MCF 10A (cell line): ENCODE data around the gene GPS1. TPM values are rescaled to one million over a fixed set of nuclear protein-coding genes. Genes with fewer than 3 reads are reported as not detected.

Source experiments
- BruUV-seq: library from RNA; stranded (reverse); fragments of 400-500 nt; replicated peaks from 2 replicates; lab custom pipeline; 2021; lab: Mats Ljungman, UMichigan
- CTCF ChIA-PET: fragments of 300-600 bp; sonication (Branson Sonifier 250); formaldehyde crosslinking; extraction: SDS; loops from one replicate; lab custom pipeline; 2021; ENCODE audit warnings: antibody characterized with exemption, inconsistent platforms; lab: Yijun Ruan, JAX
- POLR2A ChIA-PET: fragments of 300-600, 350-650 bp; sonication (Branson Sonifier 250); formaldehyde crosslinking; extraction: SDS; loops from one replicate; lab custom pipeline; 2020; ENCODE audit warnings: antibody characterized with exemption, inconsistent platforms; lab: Yijun Ruan, JAX
- DNase-seq: peaks from one replicate; pipeline ENCODE4 v3.0.0-alpha.2; 2018; ENCODE audit not compliant: unreplicated experiment
- H3K27ac Mint-ChIP-seq: one replicate; pipeline ENCODE4 v1.8.0; 2022; ENCODE audit warnings: mild to moderate bottlenecking, low read depth, mixed read lengths; ENCODE audit not compliant: unreplicated experiment
- H3K27me3 Mint-ChIP-seq: one replicate; pipeline ENCODE4 v1.8.0; 2022; ENCODE audit warnings: mixed read lengths; ENCODE audit not compliant: insufficient read depth, unreplicated experiment
- H3K36me3 Mint-ChIP-seq: one replicate; pipeline ENCODE4 v1.8.0; 2022; ENCODE audit warnings: mild to moderate bottlenecking, moderate library complexity, mixed read lengths; ENCODE audit not compliant: insufficient read depth, unreplicated experiment
- H3K4me1 Mint-ChIP-seq: one replicate; pipeline ENCODE4 v1.8.0; 2022; ENCODE audit warnings: mixed read lengths; ENCODE audit not compliant: insufficient read depth, unreplicated experiment
- H3K4me3 Mint-ChIP-seq: one replicate; pipeline ENCODE4 v1.8.0; 2022; ENCODE audit warnings: mild to moderate bottlenecking, moderate library complexity, mixed read lengths; ENCODE audit not compliant: unreplicated experiment
- H3K9me3 Mint-ChIP-seq: one replicate; pipeline ENCODE4 v1.8.0; 2022; ENCODE audit warnings: mixed read lengths; ENCODE audit not compliant: unreplicated experiment
- CTCF ChIP-seq: fragments of 200-600 bp; IDR thresholded peaks from one replicate; pipeline ENCODE4 v1.8.0; 2022; ENCODE audit warnings: antibody characterized with exemption, mild to moderate bottlenecking; ENCODE audit not compliant: unreplicated experiment
- intact Hi-C: fragments of 100-400 bp; cut with micrococcal nuclease; formaldehyde crosslinking; loops from 2 replicates; pipeline ENCODE4 v1.14.1; 2022
- total RNA-seq: library from RNA; stranded (reverse); gene quantifications from 2 replicates; pipeline ENCODE4 v1.2.3, GENCODE V29; 2022

GPS1 gene
- total RNA-seq, 1 experiment from 2014 or later = 100 TPM

DNA sequence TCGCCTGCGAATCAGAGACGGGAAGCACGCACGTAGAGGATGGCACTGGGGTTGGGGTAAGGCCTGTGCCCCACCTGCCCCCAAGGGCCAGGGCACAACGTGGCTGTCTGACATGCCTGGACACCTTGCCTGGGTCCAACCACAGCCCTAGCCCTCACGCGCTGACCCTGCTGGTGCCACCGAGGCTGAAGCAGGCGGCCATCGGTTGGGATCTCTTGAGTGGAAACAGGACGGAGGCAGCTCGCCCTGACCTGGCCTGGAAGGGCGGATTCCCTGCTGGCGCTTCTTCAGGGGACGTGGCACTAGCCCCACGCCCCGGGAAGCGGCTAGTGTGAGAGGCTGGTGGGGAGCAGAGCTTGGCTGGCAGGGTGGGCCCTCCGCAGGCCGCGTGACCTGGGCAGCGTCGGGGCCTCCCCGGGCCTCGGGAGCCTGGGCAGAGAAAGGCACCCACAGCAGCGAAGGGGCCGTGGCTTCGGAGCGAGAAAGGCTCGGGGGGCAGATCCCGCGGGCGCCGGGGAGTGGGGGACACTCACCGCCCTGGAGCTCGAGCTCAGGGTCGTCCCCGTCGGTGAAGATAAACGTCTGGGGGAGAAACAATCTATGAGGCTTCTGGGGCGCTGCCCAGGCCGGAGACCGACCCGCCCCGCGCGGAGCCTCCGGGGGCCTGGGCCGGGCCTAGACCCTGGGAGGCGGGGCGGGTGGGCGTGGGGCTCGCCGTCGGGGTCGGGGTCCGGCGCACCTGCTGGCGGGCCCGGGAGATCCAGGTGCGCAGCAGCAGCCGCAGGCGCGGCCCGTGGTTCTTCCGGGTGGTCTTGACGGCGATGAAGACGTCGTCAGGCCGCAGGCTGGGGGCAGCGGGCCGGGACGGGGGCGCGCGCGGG is 697 bp upstream of the GPS1 start:
- no TSS peak for BruUV-seq
- H3K27me3 Mint-ChIP-seq = no peaks in the 10 kb centered on the region

DNA sequence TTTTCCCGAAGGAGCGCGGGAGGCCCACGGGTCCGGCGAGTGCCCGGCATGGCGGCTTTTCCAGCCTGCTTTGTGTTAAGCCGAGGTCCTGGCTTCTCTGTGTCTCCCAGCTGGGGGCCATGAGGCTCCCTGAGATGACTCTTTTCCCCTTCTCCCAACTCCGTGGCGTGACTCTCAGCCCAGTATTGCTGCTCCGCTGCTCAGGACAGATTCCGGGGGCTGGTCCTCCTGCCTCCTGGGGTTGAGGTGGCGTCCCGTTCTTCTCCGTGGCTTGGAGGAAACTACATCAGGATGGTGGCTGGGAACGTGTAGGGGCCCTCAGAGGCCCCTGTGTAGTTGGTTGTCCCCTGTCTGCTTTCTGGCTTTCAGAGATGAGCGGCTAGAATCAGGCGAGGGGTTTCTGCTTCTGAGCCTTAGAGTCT is 951 bp downstream of the GPS1 start:
- no peak overlapping the region for H3K27ac Mint-ChIP-seq
- ChIA-PET POLR2A (interaction anchor here (0.9 to 1.4 kb wide), 6 partner anchors 11 to 46 kb away, joined by 3 to 14 read pairs (median 5); partner anchors contain the start of genes CENPX, DCXR, DUS1L and FASN), CTCF (interaction anchor here (0.7 kb wide), 1 partner anchor 92 kb away, joined by 3 read pairs; the partner anchor contains the start of gene NOTUM)
- no peak for TF ChIP-seq CTCF
- peak overlapping the region; percentile 75 for H3K4me3 Mint-ChIP-seq
- H3K27me3 Mint-ChIP-seq = no peaks in the 10 kb centered on the region
- no peak for DNase-seq
- H3K4me1 Mint-ChIP-seq = no peaks in the 10 kb centered on the region
- peaks cover 32% of the 10 kb centered on the region for H3K36me3 Mint-ChIP-seq
- no TSS peak for BruUV-seq
- intact Hi-C loops = no loop called here
- no peaks in the 10 kb centered on the region for H3K9me3 Mint-ChIP-seq

More for the DNA sequence above, 697 bp upstream of the GPS1 start:
- no peak for TF ChIP-seq CTCF
- Mint-ChIP-seq H3K36me3 (peaks cover 30% of the 10 kb centered on the region), H3K4me1 (no peaks in the 10 kb centered on the region), H3K4me3 (peak overlapping the region; percentile 73), H3K9me3 (no peaks in the 10 kb centered on the region), H3K27ac (no peak overlapping the region)
- ChIA-PET POLR2A (interaction anchor here (0.6 to 3.0 kb wide), 7 partner anchors 10 to 28 kb away, joined by 3 to 11 read pairs (median 3); partner anchors contain the start of genes CENPX, DCXR, DUS1L and LRRC45), CTCF (interaction anchor here (0.5 to 2.0 kb wide), 4 partner anchors 9 to 274 kb away, joined by 3 to 7 read pairs (median 4); no protein-coding TSS in a partner anchor)
- no peak for DNase-seq
- intact Hi-C loops = no loop called here

- DNase-seq = no peak
- Mint-ChIP-seq H3K4me3 (peak overlapping the region; percentile 75), H3K27me3 (no peaks in the 10 kb centered on the region), H3K36me3 (peaks cover 33% of the 10 kb centered on the region), H3K9me3 (no peaks in the 10 kb centered on the region), H3K27ac (no peak overlapping the region), H3K4me1 (no peaks in the 10 kb centered on the region)
- BruUV-seq = no TSS peak
- no peak for TF ChIP-seq CTCF
- POLR2A ChIA-PET = interaction anchor here (0.8 to 2.2 kb wide), 7 partner anchors 12 to 45 kb away, joined by 3 to 14 read pairs (median 4); partner anchors contain the start of genes CENPX, DUS1L, FASN and LRRC45
- intact Hi-C loops = no loop called here
- CTCF ChIA-PET = no interaction called here
These were observed 1.4 kb downstream of the GPS1 start for GRCh38 chr17:82053130-82053529.
